ENCODE measurements around the gene SETD1B. TPM values are rescaled to one million over a fixed set of nuclear protein-coding genes. Genes with fewer than 3 reads are reported as not detected.

SETD1B gene
- total RNA-seq, 2 donors from 2014 or later, result 20.4 to 25.4 TPM

DNA sequence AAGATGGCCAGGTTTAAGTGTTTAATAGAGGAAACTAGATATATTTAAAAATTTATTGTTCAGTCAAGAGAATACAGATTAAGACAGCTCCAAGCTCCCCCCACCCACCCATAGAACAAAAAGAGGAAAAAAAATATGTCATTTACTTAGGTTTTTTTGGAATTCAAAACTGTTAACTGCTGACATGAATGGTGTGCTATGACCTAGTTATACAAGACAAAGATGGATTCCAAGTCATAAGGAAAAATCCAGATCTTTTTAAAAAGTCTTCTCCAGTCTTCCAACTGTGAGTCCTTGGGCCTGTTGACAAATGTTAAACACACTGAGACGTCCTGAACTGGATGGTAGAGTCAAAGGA is 1.3 kb upstream of the SETD1B start:
- Histone ChIP-seq H3K36me3 (no peaks in the 10 kb centered on the region), H3K9me3 (no peaks in the 10 kb centered on the region), H3K27ac (peak overlapping the region; percentile 100), H3K4me1 (peaks cover 11% of the 10 kb centered on the region), H3K9ac (ENCODE audit: low read depth in 2 of 2, low read length in 2 of 2) (peak overlapping the region; percentile 80 to 91), H3K27me3 (no peaks in the 10 kb centered on the region), H3K4me3 (peak overlapping the region; percentile 77)
- TF ChIP-seq, protein P1, sequence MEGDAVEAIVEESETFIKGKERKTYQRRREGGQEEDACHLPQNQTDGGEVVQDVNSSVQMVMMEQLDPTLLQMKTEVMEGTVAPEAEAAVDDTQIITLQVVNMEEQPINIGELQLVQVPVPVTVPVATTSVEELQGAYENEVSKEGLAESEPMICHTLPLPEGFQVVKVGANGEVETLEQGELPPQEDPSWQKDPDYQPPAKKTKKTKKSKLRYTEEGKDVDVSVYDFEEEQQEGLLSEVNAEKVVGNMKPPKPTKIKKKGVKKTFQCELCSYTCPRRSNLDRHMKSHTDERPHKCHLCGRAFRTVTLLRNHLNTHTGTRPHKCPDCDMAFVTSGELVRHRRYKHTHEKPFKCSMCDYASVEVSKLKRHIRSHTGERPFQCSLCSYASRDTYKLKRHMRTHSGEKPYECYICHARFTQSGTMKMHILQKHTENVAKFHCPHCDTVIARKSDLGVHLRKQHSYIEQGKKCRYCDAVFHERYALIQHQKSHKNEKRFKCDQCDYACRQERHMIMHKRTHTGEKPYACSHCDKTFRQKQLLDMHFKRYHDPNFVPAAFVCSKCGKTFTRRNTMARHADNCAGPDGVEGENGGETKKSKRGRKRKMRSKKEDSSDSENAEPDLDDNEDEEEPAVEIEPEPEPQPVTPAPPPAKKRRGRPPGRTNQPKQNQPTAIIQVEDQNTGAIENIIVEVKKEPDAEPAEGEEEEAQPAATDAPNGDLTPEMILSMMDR (IDR thresholded peaks at IDR 0.05), result no peak
- intact Hi-C loops (cut with DNase I), result no loop called here
- no peak for DNase-seq

DNA sequence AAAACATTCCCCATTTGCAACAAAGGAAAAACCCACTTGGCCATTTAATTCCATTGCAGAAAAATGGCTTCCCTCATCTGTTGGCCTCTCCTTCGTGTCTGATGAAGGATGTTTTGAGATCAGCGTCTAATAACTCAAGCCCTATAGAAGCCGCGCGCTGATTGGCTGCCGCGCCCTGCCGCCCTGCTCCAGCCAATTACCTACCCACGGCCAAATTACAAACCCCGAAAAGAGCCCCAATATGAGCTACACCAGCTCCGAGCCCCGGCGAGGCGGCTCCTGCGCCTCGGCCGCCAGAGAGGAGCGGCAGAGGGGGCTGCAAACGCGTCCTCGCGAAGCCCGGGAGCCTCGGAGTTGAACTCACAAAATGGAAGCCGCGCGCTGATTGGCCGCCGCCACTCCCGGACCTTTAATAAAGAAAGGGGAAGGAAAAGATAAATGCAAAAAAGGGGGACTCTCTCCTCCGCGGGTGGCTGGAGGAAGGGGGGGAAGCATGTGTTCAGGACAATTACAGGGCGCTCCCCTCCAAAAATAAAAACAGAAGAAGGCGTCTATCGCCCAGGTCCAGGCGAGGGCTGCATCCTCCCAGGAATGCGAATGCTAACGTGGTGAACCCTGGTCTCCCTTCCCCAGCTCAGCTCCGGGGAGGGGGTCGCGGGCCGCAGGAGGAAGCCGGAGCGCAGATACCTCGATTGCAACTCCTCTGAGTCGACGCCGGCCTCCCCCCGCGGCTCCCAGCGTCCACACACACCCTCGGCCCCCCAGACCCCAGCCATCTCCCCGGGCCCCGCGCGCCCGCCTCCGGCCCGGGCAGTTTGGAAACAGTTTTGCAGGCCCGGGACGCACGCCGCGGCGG is 738 bp upstream of the SETD1B start:
- Histone ChIP-seq H3K27me3 (no peaks in the 10 kb centered on the region), H3K9me3 (no peaks in the 10 kb centered on the region), H3K4me1 (peaks cover 6% of the 10 kb centered on the region), H3K27ac (peak overlapping the region; percentile 100), H3K9ac (ENCODE audit: low read depth in 2 of 2, low read length in 2 of 2) (peak overlapping the region; percentile 80 to 82), H3K4me3 (peak overlapping the region; percentile 77), H3K36me3 (no peaks in the 10 kb centered on the region)
- TF ChIP-seq, protein P1 (IDR thresholded peaks at IDR 0.05), result no peak
- intact Hi-C loops (cut with DNase I), result no loop called here
- peak; percentile 95 for DNase-seq

DNA sequence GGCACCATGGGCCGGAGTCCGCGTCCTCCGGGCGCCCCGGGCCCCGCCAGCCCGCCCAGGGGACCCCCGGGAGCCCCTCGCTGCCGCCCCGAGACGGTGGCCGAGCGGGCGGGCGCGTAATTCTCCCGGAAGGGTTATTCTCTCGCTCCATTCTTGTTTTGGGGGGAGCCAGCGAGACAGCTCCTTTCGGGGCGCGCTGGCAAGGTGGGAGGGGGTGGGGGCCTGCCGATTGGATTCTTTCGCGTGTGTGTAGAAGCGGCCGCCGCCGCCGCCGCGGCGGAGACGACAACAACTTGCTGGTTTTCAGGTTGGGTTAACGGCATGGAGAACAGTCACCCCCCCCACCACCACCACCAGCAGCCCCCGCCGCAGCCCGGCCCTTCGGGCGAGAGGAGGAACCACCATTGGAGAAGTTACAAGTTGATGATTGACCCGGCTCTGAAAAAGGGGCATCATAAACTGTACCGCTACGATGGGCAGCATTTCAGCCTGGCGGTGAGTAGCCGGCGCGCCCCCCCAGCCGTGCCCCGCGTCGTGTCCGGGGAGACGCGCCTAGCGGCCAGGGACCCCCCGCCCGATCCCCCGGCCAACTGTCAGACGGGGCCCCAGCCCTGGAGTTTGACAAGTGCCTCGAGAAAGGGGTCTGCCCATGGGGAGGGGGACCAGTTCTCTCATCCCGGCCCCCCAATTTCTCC is 755 bp downstream of the SETD1B start:
- H3K27ac ChIP-seq, result peak overlapping the region; percentile 88
- no peaks in the 10 kb centered on the region for H3K27me3 ChIP-seq
- peak overlapping the region; percentile 77 for H3K4me3 ChIP-seq
- DNase-seq, result peak; percentile 57
- intact Hi-C loops (cut with DNase I), result no loop called here
- H3K36me3 ChIP-seq, result no peaks in the 10 kb centered on the region
- peaks cover 4% of the 10 kb centered on the region for H3K4me1 ChIP-seq
- TF ChIP-seq, protein P1 (IDR thresholded peaks at IDR 0.05), result no peak
- H3K9ac ChIP-seq (ENCODE audit: low read depth in 2 of 2, low read length in 2 of 2), result peak overlapping the region; percentile 82 to 91
- H3K9me3 ChIP-seq, result no peaks in the 10 kb centered on the region

DNA sequence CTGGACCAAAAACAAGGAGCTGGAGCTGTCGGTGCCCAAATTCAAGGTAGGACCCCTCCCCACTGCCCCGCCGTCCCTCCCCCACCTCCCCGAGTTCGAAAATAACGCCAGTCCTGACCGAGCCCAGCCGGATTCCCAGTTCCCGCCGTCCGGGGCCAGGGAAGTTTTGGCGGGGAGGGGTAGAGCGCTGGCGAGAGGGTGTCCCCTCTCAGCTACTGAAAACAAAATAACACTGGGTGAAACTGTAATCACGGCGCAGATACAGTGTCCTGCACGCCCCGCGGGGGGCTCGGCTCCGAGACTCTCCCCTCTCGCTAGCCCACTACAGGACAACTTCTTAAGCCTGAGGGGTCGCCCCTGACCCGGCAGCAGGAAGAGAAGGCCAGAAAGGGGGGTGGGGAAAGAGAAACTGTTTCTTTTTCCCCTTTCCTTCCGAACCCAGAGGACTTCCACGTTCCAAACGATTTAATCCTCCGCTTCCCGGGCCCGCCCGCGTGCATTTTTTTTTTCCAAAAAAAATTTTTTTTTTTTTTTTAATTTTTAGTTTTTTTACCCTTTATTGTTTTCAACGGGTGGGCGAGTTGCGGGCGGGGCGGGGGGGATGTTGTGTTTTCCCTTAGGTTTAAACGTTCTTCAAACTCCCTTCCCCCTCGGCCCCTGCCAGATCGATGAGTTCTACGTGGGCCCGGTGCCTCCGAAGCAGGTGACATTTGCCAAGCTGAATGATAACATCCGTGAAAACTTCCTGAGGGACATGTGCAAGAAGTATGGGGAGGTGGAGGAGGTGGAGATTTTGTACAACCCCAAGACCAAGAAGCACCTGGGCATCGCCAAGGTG is 1.6 kb downstream of the SETD1B start:
- peak; percentile 51 for DNase-seq
- Histone ChIP-seq H3K27ac (peak overlapping the region; percentile 88), H3K9me3 (no peaks in the 10 kb centered on the region), H3K27me3 (no peaks in the 10 kb centered on the region), H3K4me3 (peak overlapping the region; percentile 77), H3K9ac (ENCODE audit: low read depth in 2 of 2, low read length in 2 of 2) (peak overlapping the region; percentile 82 to 91), H3K4me1 (peaks cover 4% of the 10 kb centered on the region), H3K36me3 (no peaks in the 10 kb centered on the region)
- intact Hi-C loops (cut with DNase I), result no loop called here
- TF ChIP-seq, protein P1 (IDR thresholded peaks at IDR 0.05), result no peak

DNA sequence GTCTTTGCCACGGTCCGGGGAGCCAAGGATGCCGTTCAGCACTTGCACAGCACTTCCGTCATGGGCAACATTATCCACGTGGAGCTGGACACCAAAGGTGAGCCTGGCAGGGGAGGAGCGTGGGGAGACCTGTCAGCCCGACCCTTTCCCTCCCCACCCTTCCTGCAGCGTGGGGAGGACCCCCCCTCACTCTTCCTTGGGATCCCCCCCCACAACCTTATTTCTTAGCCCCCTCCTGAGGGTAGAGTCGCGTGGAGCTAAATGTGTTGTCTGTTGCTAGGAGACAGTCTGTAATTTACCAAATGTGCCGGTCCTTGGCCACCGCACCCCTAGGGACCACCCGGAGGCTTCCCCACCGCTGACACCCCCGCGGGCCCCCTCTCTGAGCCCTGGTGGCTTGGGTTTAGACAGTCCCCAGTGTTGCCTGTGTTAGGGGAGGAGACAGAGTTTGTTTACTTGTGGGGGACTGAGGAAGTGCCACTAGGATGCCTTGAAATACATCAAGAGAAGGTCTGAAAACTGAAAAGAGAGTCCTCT is 2.3 kb downstream of the SETD1B start:
- Histone ChIP-seq H3K36me3 (no peaks in the 10 kb centered on the region), H3K27me3 (no peaks in the 10 kb centered on the region), H3K27ac (peak overlapping the region; percentile 46), H3K4me3 (peak overlapping the region; percentile 77), H3K4me1 (peaks cover 8% of the 10 kb centered on the region), H3K9me3 (no peaks in the 10 kb centered on the region), H3K9ac (ENCODE audit: low read depth in 2 of 2, low read length in 2 of 2) (peak overlapping the region; percentile 68 to 82)
- peak; percentile 50 for DNase-seq
- intact Hi-C loops (cut with DNase I), result no loop called here
- TF ChIP-seq, protein P1 (IDR thresholded peaks at IDR 0.05), result no peak
